SK-N-SH treated with all-trans-retinoic acid at 6 μM for 48 hours (cell line): ENCODE measurements around the gene KCNJ9.

Experiments used
- ARNTL ChIP-seq: fragments of 450-650 bp; formaldehyde crosslinking; IDR thresholded peaks from 2 replicates; pipeline ENCODE4 v1.5.0; 2020; ENCODE audit warnings: low read depth, mild to moderate bottlenecking, moderate library complexity, borderline replicate concordance
- BACH2 ChIP-seq: fragments of 250-450 bp; sonication (Bioruptor Pico); IDR thresholded peaks from 2 replicates; pipeline ENCODE4 v1.9.0; 2021; ENCODE audit warnings: mild to moderate bottlenecking, borderline replicate concordance
- ISL1 ChIP-seq: fragments of 250-450 bp; sonication (Bioruptor Pico); IDR thresholded peaks from 2 replicates; pipeline ENCODE4 v2.1.2; 2022; ENCODE audit warnings: mild to moderate bottlenecking, moderate library complexity
- OSR1 ChIP-seq: fragments of 250-450 bp; sonication (Bioruptor Pico); IDR thresholded peaks from 2 replicates; pipeline ENCODE4 v1.8.0; 2022; ENCODE audit warnings: moderate library complexity, mild to moderate bottlenecking, inconsistent platforms
- SNAI2 ChIP-seq: fragments of 250-450 bp; sonication (Bioruptor Pico); IDR thresholded peaks from 2 replicates; pipeline ENCODE4 v1.5.0; 2020; ENCODE audit warnings: mild to moderate bottlenecking, moderate library complexity
- TCF4 ChIP-seq: fragments of 250-450 bp; sonication (Bioruptor Pico); IDR thresholded peaks from 2 replicates; pipeline ENCODE4 v1.8.0; 2021; ENCODE audit warnings: mild to moderate bottlenecking, moderate library complexity, borderline replicate concordance
- ZFP30 ChIP-seq: fragments of 450-650 bp; formaldehyde crosslinking; IDR thresholded peaks from 2 replicates; pipeline ENCODE4 v1.5.0; 2022; ENCODE audit warnings: mild to moderate bottlenecking, moderate library complexity
- ZNF565 ChIP-seq: fragments of 450-650 bp; formaldehyde crosslinking; conservative IDR thresholded peaks from 2 replicates; pipeline ENCODE4 v1.5.0; 2020; ENCODE audit warnings: low read depth, mild to moderate bottlenecking, moderate library complexity
- TF ChIP-seq, protein P1 (sequence below): fragments of 250-450 bp; sonication (Bioruptor Pico); IDR thresholded peaks from 2 replicates; pipeline ENCODE4 v1.8.0; 2020; ENCODE audit warnings: mild to moderate bottlenecking, moderate library complexity, borderline replicate concordance
- TF ChIP-seq, protein P2 (sequence below): fragments of 250-450 bp; sonication (Bioruptor Pico); IDR thresholded peaks from 2 replicates; pipeline ENCODE4 v1.5.1; 2020; ENCODE audit warnings: low read depth, mild to moderate bottlenecking, moderate library complexity

DNA sequence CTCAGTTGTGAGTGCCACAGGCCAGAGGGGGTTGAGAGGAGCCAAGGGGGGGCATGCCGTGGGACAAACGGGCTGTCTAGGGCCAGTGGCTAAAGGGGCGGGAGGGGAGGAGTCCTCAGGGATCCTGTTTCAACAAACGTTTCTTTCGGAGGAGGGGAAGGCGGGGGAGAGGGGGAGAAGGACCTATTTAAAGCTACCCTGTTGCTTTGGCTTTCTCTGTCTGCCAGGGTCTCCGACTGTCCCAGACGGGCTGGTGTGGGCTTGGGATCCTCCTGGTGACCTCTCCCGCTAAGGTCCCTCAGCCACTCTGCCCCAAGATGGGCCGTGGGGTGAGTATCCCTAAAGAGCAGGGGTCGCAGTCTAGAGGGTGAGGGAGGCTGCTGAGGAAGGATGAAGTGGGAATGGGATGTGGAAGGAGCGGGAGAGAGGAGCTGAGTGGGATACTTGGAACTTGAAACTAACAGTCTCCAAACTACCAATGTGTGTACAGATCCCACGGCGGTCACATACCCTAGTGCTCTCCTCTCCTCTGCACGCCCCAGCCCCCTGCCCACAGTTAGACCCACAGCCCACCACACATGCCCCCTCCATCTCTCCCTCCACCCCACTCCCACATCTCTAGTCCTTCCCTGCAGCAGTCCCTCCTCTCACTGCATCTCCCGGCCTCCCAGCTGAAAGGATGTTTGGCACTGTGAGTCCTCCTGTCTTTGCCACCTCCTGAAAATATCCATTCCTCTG is 34.4 kb downstream of the KCNJ9 start, which contains the start of gene ATP1A2:
- TF ChIP-seq OSR1 (CRISPR knock-in tag): no peak
- TF ChIP-seq, protein P1, sequence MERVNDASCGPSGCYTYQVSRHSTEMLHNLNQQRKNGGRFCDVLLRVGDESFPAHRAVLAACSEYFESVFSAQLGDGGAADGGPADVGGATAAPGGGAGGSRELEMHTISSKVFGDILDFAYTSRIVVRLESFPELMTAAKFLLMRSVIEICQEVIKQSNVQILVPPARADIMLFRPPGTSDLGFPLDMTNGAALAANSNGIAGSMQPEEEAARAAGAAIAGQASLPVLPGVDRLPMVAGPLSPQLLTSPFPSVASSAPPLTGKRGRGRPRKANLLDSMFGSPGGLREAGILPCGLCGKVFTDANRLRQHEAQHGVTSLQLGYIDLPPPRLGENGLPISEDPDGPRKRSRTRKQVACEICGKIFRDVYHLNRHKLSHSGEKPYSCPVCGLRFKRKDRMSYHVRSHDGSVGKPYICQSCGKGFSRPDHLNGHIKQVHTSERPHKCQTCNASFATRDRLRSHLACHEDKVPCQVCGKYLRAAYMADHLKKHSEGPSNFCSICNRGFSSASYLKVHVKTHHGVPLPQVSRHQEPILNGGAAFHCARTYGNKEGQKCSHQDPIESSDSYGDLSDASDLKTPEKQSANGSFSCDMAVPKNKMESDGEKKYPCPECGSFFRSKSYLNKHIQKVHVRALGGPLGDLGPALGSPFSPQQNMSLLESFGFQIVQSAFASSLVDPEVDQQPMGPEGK (CRISPR knock-in tag): no peak
- TF ChIP-seq ZNF565 (CRISPR knock-in tag): no peak
- no peak for TF ChIP-seq ARNTL
- no peak for TF ChIP-seq ZFP30 (CRISPR knock-in tag)
- TF ChIP-seq ISL1 (CRISPR knock-in tag): no peak
- TF ChIP-seq, protein P2, sequence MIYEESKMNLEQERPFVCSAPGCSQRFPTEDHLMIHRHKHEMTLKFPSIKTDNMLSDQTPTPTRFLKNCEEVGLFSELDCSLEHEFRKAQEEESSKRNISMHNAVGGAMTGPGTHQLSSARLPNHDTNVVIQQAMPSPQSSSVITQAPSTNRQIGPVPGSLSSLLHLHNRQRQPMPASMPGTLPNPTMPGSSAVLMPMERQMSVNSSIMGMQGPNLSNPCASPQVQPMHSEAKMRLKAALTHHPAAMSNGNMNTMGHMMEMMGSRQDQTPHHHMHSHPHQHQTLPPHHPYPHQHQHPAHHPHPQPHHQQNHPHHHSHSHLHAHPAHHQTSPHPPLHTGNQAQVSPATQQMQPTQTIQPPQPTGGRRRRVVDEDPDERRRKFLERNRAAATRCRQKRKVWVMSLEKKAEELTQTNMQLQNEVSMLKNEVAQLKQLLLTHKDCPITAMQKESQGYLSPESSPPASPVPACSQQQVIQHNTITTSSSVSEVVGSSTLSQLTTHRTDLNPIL: no peak
- TF ChIP-seq SNAI2: no peak
- no peak for TF ChIP-seq BACH2 (CRISPR knock-in tag)
- TF ChIP-seq TCF4 (CRISPR knock-in tag): no peak
